GM18873 (cell line): ENCODE data around the gene ATPAF1.
"Not testable (repeated sequence)": the region's sequence is repeated elsewhere in the genome, so short reads cannot be mapped to it uniquely, and the experiment has no call there.

Source experiments
- ATAC-seq: cut with Tn5 transposase; IDR thresholded peaks from one replicate; pipeline ENCODE4 v1.9.1; 2021; ENCODE audit warnings: mild to moderate bottlenecking, moderate library complexity, moderate number of reproducible peaks; ENCODE audit not compliant: unreplicated experiment, low FRiP score

ATPAF1 gene

GRCh38 chr1:46652321-46653100 lies 15.7 kb downstream of the ATPAF1 start:
- ATAC-seq = no peak

GRCh38 chr1:46651152-46651551 lies 17.0 kb downstream of the ATPAF1 start:
- not testable (repeated sequence) for ATAC-seq

GRCh38 chr1:46650491-46650890 lies 17.7 kb downstream of the ATPAF1 start:
- no peak for ATAC-seq

GRCh38 chr1:46649764-46650163 lies 18.4 kb downstream of the ATPAF1 start:
- no peak for ATAC-seq

GRCh38 chr1:46647611-46648010 lies 20.6 kb downstream of the ATPAF1 start:
- no peak for ATAC-seq

- ATAC-seq = no peak
These were observed 21.3 kb downstream of the ATPAF1 start for GRCh38 chr1:46646844-46647243.

- no peak for ATAC-seq
These were observed 21.8 kb downstream of the ATPAF1 start for GRCh38 chr1:46646331-46646730.

GRCh38 chr1:46645815-46646214 lies 22.3 kb downstream of the ATPAF1 start:
- ATAC-seq = no peak

GRCh38 chr1:46643368-46643775 lies 24.8 kb downstream of the ATPAF1 start:
- no peak for ATAC-seq

- no peak for ATAC-seq
These were observed 26.0 kb downstream of the ATPAF1 start for GRCh38 chr1:46642115-46642680.

- no peak for ATAC-seq
These were observed 28.6 kb downstream of the ATPAF1 start for GRCh38 chr1:46639547-46639946.

GRCh38 chr1:46638921-46639320 lies 29.2 kb downstream of the ATPAF1 start:
- ATAC-seq = no peak

GRCh38 chr1:46637444-46638083 lies 30.6 kb downstream of the ATPAF1 start:
- no peak for ATAC-seq

GRCh38 chr1:46635205-46635604 lies 33.0 kb downstream of the ATPAF1 start:
- ATAC-seq = no peak

- no peak for ATAC-seq
These were observed 37.4 kb downstream of the ATPAF1 start for GRCh38 chr1:46630719-46631118.

- no peak for ATAC-seq
These were observed 44.2 kb downstream of the ATPAF1 start for GRCh38 chr1:46623743-46624644.

GRCh38 chr1:46622344-46622743 lies 45.8 kb downstream of the ATPAF1 start:
- ATAC-seq = no peak

- no peak for ATAC-seq
These were observed 46.2 kb downstream of the ATPAF1 start for GRCh38 chr1:46621930-46622329.

- ATAC-seq = no peak
These were observed 48.4 kb downstream of the ATPAF1 start for GRCh38 chr1:46619656-46620258.

GRCh38 chr1:46618754-46619415 lies 49.3 kb downstream of the ATPAF1 start:
- ATAC-seq = no peak
